SK-N-SH treated with all-trans-retinoic acid at 6 μM for 48 hours (cell line): ENCODE measurements around the gene EML1.

Experiments used
- GLIS3 ChIP-seq: fragments of 250-450 bp; sonication (Bioruptor Pico); IDR thresholded peaks from 2 replicates; pipeline ENCODE4 v1.5.0; 2020; ENCODE audit warnings: mild to moderate bottlenecking, moderate library complexity
- PPARA ChIP-seq: fragments of 250-450 bp; sonication (Bioruptor Pico); IDR thresholded peaks from 2 replicates; pipeline ENCODE4 v1.5.0; 2020; ENCODE audit warnings: mild to moderate bottlenecking, borderline replicate concordance
- RARB ChIP-seq: fragments of 250-450 bp; sonication (Bioruptor Pico); IDR thresholded peaks from 2 replicates; pipeline ENCODE4 v1.8.0; 2021; ENCODE audit warnings: mild to moderate bottlenecking, moderate library complexity
- ZC3H10 ChIP-seq: fragments of 250-450 bp; sonication (Bioruptor Pico); IDR thresholded peaks from 2 replicates; pipeline ENCODE4 v1.5.1; 2021; ENCODE audit warnings: mild to moderate bottlenecking, moderate library complexity
- ZNF8 ChIP-seq: fragments of 450-650 bp; formaldehyde crosslinking; IDR thresholded peaks from 2 replicates; pipeline ENCODE4 v1.5.0; 2020; ENCODE audit warnings: mild to moderate bottlenecking, moderate library complexity
- TF ChIP-seq, protein P1 (sequence below): fragments of 250-450 bp; sonication (Bioruptor Pico); IDR thresholded peaks from 2 replicates; pipeline ENCODE4 v1.8.0; 2020; ENCODE audit warnings: mild to moderate bottlenecking, moderate library complexity, borderline replicate concordance

- no peak for TF ChIP-seq ZC3H10 (CRISPR knock-in tag)
- TF ChIP-seq, protein P1, sequence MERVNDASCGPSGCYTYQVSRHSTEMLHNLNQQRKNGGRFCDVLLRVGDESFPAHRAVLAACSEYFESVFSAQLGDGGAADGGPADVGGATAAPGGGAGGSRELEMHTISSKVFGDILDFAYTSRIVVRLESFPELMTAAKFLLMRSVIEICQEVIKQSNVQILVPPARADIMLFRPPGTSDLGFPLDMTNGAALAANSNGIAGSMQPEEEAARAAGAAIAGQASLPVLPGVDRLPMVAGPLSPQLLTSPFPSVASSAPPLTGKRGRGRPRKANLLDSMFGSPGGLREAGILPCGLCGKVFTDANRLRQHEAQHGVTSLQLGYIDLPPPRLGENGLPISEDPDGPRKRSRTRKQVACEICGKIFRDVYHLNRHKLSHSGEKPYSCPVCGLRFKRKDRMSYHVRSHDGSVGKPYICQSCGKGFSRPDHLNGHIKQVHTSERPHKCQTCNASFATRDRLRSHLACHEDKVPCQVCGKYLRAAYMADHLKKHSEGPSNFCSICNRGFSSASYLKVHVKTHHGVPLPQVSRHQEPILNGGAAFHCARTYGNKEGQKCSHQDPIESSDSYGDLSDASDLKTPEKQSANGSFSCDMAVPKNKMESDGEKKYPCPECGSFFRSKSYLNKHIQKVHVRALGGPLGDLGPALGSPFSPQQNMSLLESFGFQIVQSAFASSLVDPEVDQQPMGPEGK (CRISPR knock-in tag): no peak
- no peak for TF ChIP-seq ZNF8
- no peak for TF ChIP-seq GLIS3 (CRISPR knock-in tag)
- TF ChIP-seq PPARA (CRISPR knock-in tag): no peak
- no peak for TF ChIP-seq RARB (CRISPR knock-in tag)
Measured at GRCh38 chr14:99820702-99821331, 27.6 kb downstream of the EML1 start.
